H1 (cell line): ENCODE results near the gene EEF2K. TPM values are rescaled to one million over a fixed set of nuclear protein-coding genes. Genes with fewer than 3 reads are reported as not detected.

Experiments
- CTCF ChIA-PET: fragments of 300-600 bp; sonication (Branson Sonifier 250); formaldehyde crosslinking; loops from one replicate; lab custom pipeline; 2021; ENCODE audit not compliant: partially characterized antibody; lab: Charles Lee
- POLR2A ChIA-PET: fragments of 300-600 bp; sonication (Branson Sonifier 250); formaldehyde crosslinking; loops from one replicate; lab custom pipeline; 2021; ENCODE audit warnings: inconsistent platforms; ENCODE audit not compliant: partially characterized antibody; lab: Charles Lee
- DNase-seq, 2 experiments: peaks; one replicate each; pipeline versions ENCODE4 v3.0.0 to v3.0.0-alpha.2; 2010 to 2022; ENCODE audit warnings: low spot score in 2 of 2, low read depth in 1 of 2, mixed read lengths in 1 of 2
- FAIRE-seq: peaks from 2 replicates; lab custom pipeline; 2011; peaks lifted over from hg19 to GRCh38; lab: Jason Lieb, UNC
- H2AFZ ChIP-seq: 2 replicates; pipeline ENCODE4 v1.8.1; 2012; ENCODE audit warnings: low read length, inconsistent platforms
- H2AK5ac ChIP-seq: 2 replicates; pipeline ENCODE4 v1.6.1; 2013; ENCODE audit warnings: low read depth, low read length
- H2BK120ac ChIP-seq: replicated peaks from 2 replicates; pipeline ENCODE3; 2013; ENCODE audit warnings: low read depth, low read length, inconsistent platforms
- H2BK12ac ChIP-seq: 2 replicates; pipeline ENCODE4 v1.6.1; 2013; ENCODE audit warnings: low read depth, low read length
- H2BK15ac ChIP-seq: 2 replicates; pipeline ENCODE4 v1.6.1; 2013; ENCODE audit warnings: low read length
- H2BK20ac ChIP-seq: 2 replicates; pipeline ENCODE4 v1.6.1; 2013; ENCODE audit warnings: low read length
- H2BK5ac ChIP-seq: 2 replicates; pipeline ENCODE4 v1.6.1; 2013; ENCODE audit warnings: low read depth, low read length
- H3K14ac ChIP-seq: 2 replicates; pipeline ENCODE4 v1.6.1; 2013; ENCODE audit warnings: inconsistent platforms; ENCODE audit not compliant: insufficient read length
- H3K18ac ChIP-seq: 2 replicates; pipeline ENCODE4 v1.6.1; 2013; ENCODE audit warnings: low read length; ENCODE audit errors: extremely low read depth
- H3K23ac ChIP-seq: 2 replicates; pipeline ENCODE4 v1.6.1; 2013; ENCODE audit warnings: inconsistent platforms; ENCODE audit not compliant: insufficient read length
- H3K23me2 ChIP-seq: 2 replicates; pipeline ENCODE4 v1.6.1; 2013; ENCODE audit warnings: low read depth, low read length
- H3K27ac ChIP-seq: 2 replicates; pipeline ENCODE4 v1.6.1; 2011; ENCODE audit warnings: low read depth, low read length, inconsistent platforms
- H3K27me3 ChIP-seq, 4 experiments: replicated peaks in 1 of 4; 1 replicate in 1 of 4; 2 replicates in 3 of 4; pipeline versions ENCODE4 v1.6.1 to v1.8.1; 2011 to 2013; ENCODE audit warnings: low read length in 3 of 4, mild to moderate bottlenecking in 3 of 4, inconsistent platforms in 2 of 4, mixed read lengths in 2 of 4, moderate library complexity in 1 of 4; ENCODE audit not compliant: control insufficient read depth in 3 of 4, insufficient read depth in 3 of 4; ENCODE audit errors: extremely low read depth in 1 of 4
- H3K36me3 ChIP-seq, 4 experiments: 2 replicates each; pipeline versions ENCODE4 v1.6.1 to v1.8.1; 2011 to 2013; ENCODE audit warnings: mild to moderate bottlenecking in 4 of 4, low read length in 3 of 4, moderate library complexity in 2 of 4, control low read depth in 1 of 4, inconsistent platforms in 1 of 4; ENCODE audit not compliant: insufficient read depth in 4 of 4, control insufficient read depth in 2 of 4
- H3K4ac ChIP-seq: replicated peaks from 2 replicates; pipeline ENCODE3; 2013; ENCODE audit warnings: low read length, low read depth, mixed read lengths, inconsistent platforms; ENCODE audit not compliant: insufficient read length
- H3K4me1 ChIP-seq, 4 experiments: replicated peaks in 1 of 4; 1 replicate in 1 of 4; 2 replicates in 3 of 4; pipeline versions ENCODE4 v1.6.1 to v1.8.1; 2011 to 2013; ENCODE audit warnings: low read length in 3 of 4, inconsistent platforms in 2 of 4, mixed read lengths in 1 of 4; ENCODE audit not compliant: insufficient read depth in 4 of 4, control insufficient read depth in 3 of 4
- H3K4me2 ChIP-seq, 2 experiments: 2 replicates each; pipeline versions ENCODE4 v1.6.1 to v1.8.1; 2011 to 2013; ENCODE audit warnings: low read depth in 2 of 2, low read length in 2 of 2, control low read depth in 1 of 2, inconsistent platforms in 1 of 2, mild to moderate bottlenecking in 1 of 2; ENCODE audit not compliant: insufficient read depth in 1 of 2
- H3K4me3 ChIP-seq, 4 experiments: fragments of 200-600, 300-600 bp in 1 of 4; sonication (generic), shearing (Covaris generic), sonication (Bioruptor Twin) in 1 of 4; 2 replicates each; pipeline versions ENCODE4 v1.5.1 to v1.8.1; 2011 to 2016; ENCODE audit warnings: low read length in 4 of 4, low read depth in 3 of 4, control low read depth in 2 of 4, inconsistent platforms in 2 of 4, mild to moderate bottlenecking in 2 of 4, mixed read lengths in 1 of 4, moderate library complexity in 1 of 4; ENCODE audit not compliant: insufficient read depth in 2 of 4; ENCODE audit errors: extremely low read depth in 1 of 4
- H3K56ac ChIP-seq: replicated peaks from 2 replicates; pipeline ENCODE3; 2013; ENCODE audit warnings: low read depth, mild to moderate bottlenecking, mixed read lengths, low read length, inconsistent platforms; ENCODE audit not compliant: insufficient read length
- H3K79me1 ChIP-seq: 2 replicates; pipeline ENCODE4 v1.6.1; 2013; ENCODE audit warnings: low read depth, low read length, control low read depth
- H3K79me2 ChIP-seq, 2 experiments: 2 replicates each; pipeline versions ENCODE4 v1.6.1 to v1.8.1; 2012 to 2013; ENCODE audit warnings: low read length in 2 of 2, mild to moderate bottlenecking in 2 of 2, inconsistent platforms in 1 of 2; ENCODE audit not compliant: insufficient read depth in 2 of 2, control insufficient read depth in 1 of 2
- H3K9ac ChIP-seq, 4 experiments: replicated peaks in 1 of 4; 1 replicate in 1 of 4; 2 replicates in 3 of 4; pipeline versions ENCODE4 v1.6.1 to v1.8.1; 2011 to 2013; ENCODE audit warnings: low read depth in 3 of 4, low read length in 3 of 4, control low read depth in 2 of 4, mild to moderate bottlenecking in 2 of 4, moderate library complexity in 2 of 4, inconsistent platforms in 1 of 4; ENCODE audit errors: extremely low read depth in 1 of 4
- H3K9me3 ChIP-seq, 2 experiments: 2 replicates each; pipeline versions ENCODE4 v1.6.1 to v1.8.1; 2012 to 2013; ENCODE audit warnings: mild to moderate bottlenecking in 2 of 2, moderate library complexity in 2 of 2, control low read depth in 1 of 2, inconsistent platforms in 1 of 2, low read depth in 1 of 2, low read length in 1 of 2, mixed read lengths in 1 of 2; ENCODE audit not compliant: insufficient read depth in 2 of 2
- H4K20me1 ChIP-seq, 2 experiments: replicated peaks in 1 of 2; 2 replicates each; pipeline versions ENCODE3 to v1.8.1; 2011 to 2013; ENCODE audit warnings: inconsistent platforms in 2 of 2, low read length in 2 of 2, mild to moderate bottlenecking in 1 of 2; ENCODE audit not compliant: insufficient read depth in 2 of 2, control insufficient read depth in 1 of 2
- H4K5ac ChIP-seq: 2 replicates; pipeline ENCODE4 v1.6.1; 2013; ENCODE audit warnings: low read length, low read depth, mixed read lengths, inconsistent platforms; ENCODE audit not compliant: insufficient read length
- H4K8ac ChIP-seq: 2 replicates; pipeline ENCODE4 v1.8.0; 2013; ENCODE audit warnings: mild to moderate bottlenecking, moderate library complexity, low read length, inconsistent platforms; ENCODE audit not compliant: insufficient read depth; ENCODE audit errors: extremely low read depth
- H4K91ac ChIP-seq: replicated peaks from 2 replicates; pipeline ENCODE3; 2013; ENCODE audit warnings: low read length, mixed read lengths, inconsistent platforms; ENCODE audit not compliant: insufficient read length
- BACH1 ChIP-seq: IDR thresholded peaks from 2 replicates; pipeline ENCODE4 v1.6.1; 2012; ENCODE audit warnings: low read length, improper control_type of control experiment
- EP300 ChIP-seq, 2 experiments: IDR thresholded peaks; 1 replicate in 1 of 2; 2 replicates in 1 of 2; pipeline ENCODE4 v1.6.1; 2011 to 2012; ENCODE audit warnings: low read depth in 2 of 2, low read length in 2 of 2, mild to moderate bottlenecking in 2 of 2, borderline replicate concordance in 1 of 2, inconsistent platforms in 1 of 2, moderate library complexity in 1 of 2
- EZH2 ChIP-seq: fragments of 200-600 bp; sonication (generic); IDR thresholded peaks from 2 replicates; pipeline ENCODE4 v1.7.1; 2012; ENCODE audit warnings: low read depth, mild to moderate bottlenecking, moderate library complexity, low read length, inconsistent platforms; ENCODE audit not compliant: severe bottlenecking
- GABPA ChIP-seq: IDR thresholded peaks from 2 replicates; pipeline ENCODE4 v1.6.1; 2011; ENCODE audit warnings: mild to moderate bottlenecking, low read length, moderate library complexity, borderline replicate concordance; ENCODE audit not compliant: insufficient read depth
- KDM4A ChIP-seq: IDR thresholded peaks from one replicate; pipeline ENCODE4 v1.7.1; 2012; ENCODE audit warnings: low read depth, mild to moderate bottlenecking, moderate library complexity, low read length, inconsistent platforms; ENCODE audit not compliant: severe bottlenecking
- KDM5A ChIP-seq: fragments of 200-600 bp; IDR thresholded peaks from 2 replicates; pipeline ENCODE4 v1.7.1; 2012; ENCODE audit warnings: mild to moderate bottlenecking, low read length, inconsistent platforms, mixed read lengths
- NANOG ChIP-seq: IDR thresholded peaks from 2 replicates; pipeline ENCODE4 v1.6.1; 2011; ENCODE audit warnings: low read length, low read depth, mild to moderate bottlenecking, inconsistent platforms; ENCODE audit not compliant: insufficient read depth, poor library complexity, severe bottlenecking
- PHF8 ChIP-seq: fragments of 200-600 bp; sonication (generic); conservative IDR thresholded peaks from 2 replicates; pipeline ENCODE4 v1.7.1; 2012; ENCODE audit warnings: low read depth, mild to moderate bottlenecking, inconsistent platforms, low read length, moderate library complexity
- RAD21 ChIP-seq, 2 experiments: IDR thresholded peaks in 1 of 2; conservative IDR thresholded peaks in 1 of 2; 2 replicates each; pipeline ENCODE4 v1.6.1; 2011; ENCODE audit warnings: low read depth in 2 of 2, low read length in 2 of 2, improper control_type of control experiment in 1 of 2, inconsistent platforms in 1 of 2, mild to moderate bottlenecking in 1 of 2, moderate library complexity in 1 of 2
- RXRA ChIP-seq: IDR thresholded peaks from 2 replicates; pipeline ENCODE4 v1.6.1; 2011; ENCODE audit warnings: low read depth, mild to moderate bottlenecking, low read length, moderate library complexity; ENCODE audit not compliant: insufficient read depth
- TBP ChIP-seq: IDR thresholded peaks from 2 replicates; pipeline ENCODE4 v1.6.1; 2011; ENCODE audit warnings: low read depth, low read length, improper control_type of control experiment
- ZNF274 ChIP-seq: IDR thresholded peaks from 2 replicates; pipeline ENCODE4 v1.7.0; 2012; ENCODE audit warnings: low read length, borderline replicate concordance; ENCODE audit errors: extremely low read depth
- WGBS, 2 experiments: shearing (Covaris generic) in 1 of 2; methylation state at CpG; one replicate each; pipeline versions ENCODE4 v1.1.6 to v1.1.7; 2013 to 2015; ENCODE audit warnings: low lambda C conversion rate in 2 of 2, mixed read lengths in 2 of 2, inconsistent platforms in 1 of 2, low coverage in 1 of 2, missing lambda C conversion rate in 1 of 2; ENCODE audit not compliant: insufficient replicate concordance in 2 of 2, insufficient coverage in 1 of 2, insufficient read length in 1 of 2; ENCODE audit errors: extremely low coverage in 1 of 2, missing lambda C conversion rate in 1 of 2; 5-methylcytosine and 5-hydroxymethylcytosine counted together
- polyA plus RNA-seq, 7 experiments: library from polyadenylated mRNA; depleted of rRNA in 3 of 7; stranded (reverse) in 5 of 7; unstranded in 2 of 7; fragments of >200 nt in 5 of 7; fragments of 200-250 nt in 2 of 7; gene quantifications; 1 replicate in 5 of 7; 2 replicates in 1 of 7; 4 replicates in 1 of 7; pipeline versions ENCODE4 v1.2.1 to v1.2.3, GENCODE V29; 2011 to 2013; ENCODE audit warnings: missing spikeins in 2 of 7, mixed read lengths in 2 of 7
- total RNA-seq: library from RNA; stranded (reverse); fragmentation: NEBNext Ultra II Directional; extraction: Animal tissue kit (Norgen Biotek cat#: 25700); gene quantifications from 2 replicates; pipeline ENCODE4 v1.2.1, GENCODE V29; 2021

Gene EEF2K
- total and polyA plus RNA-seq, 2 of the 8 experiments (the other 6 are each of a cell fraction or from before 2014, with no cell fraction given) = 14.9 to 30.2 TPM

GRCh38 chr16:22240023-22240710 is 34.1 kb downstream of the EEF2K start:
- Histone ChIP-seq H4K5ac (no peak overlapping the region), H4K8ac (no peak overlapping the region), H2BK15ac (no peak overlapping the region), H3K4me3 (no peak overlapping the region), H3K23me2 (no peaks in the 10 kb centered on the region), H2BK120ac (no peak overlapping the region), H3K4me1 (no peaks in the 10 kb centered on the region), H3K79me1 (no peaks in the 10 kb centered on the region), H3K18ac (no peak overlapping the region), H2AFZ (no peak overlapping the region), H3K14ac (no peak overlapping the region), H4K91ac (no peak overlapping the region), H3K36me3 (no peaks in the 10 kb centered on the region), H2BK12ac (no peak overlapping the region), H3K4me2 (no peak overlapping the region), H3K56ac (no peak overlapping the region), H4K20me1 (no peaks in the 10 kb centered on the region), H3K9ac (no peak overlapping the region), H3K79me2 (no peaks in the 10 kb centered on the region), H3K27ac (no peak overlapping the region), H3K4ac (no peak overlapping the region), H2BK5ac (no peak overlapping the region), H3K27me3 (no peaks in the 10 kb centered on the region), H2BK20ac (no peak overlapping the region), H3K9me3 (no peaks in the 10 kb centered on the region), H3K23ac (no peak overlapping the region), H2AK5ac (no peak overlapping the region)
- FAIRE-seq (no peak), DNase-seq (no peak)
- CTCF ChIA-PET = interaction anchor here (1.9 to 2.0 kb wide), 2 partner anchors 15 to 33 kb away, joined by 6 to 8 read pairs; no protein-coding TSS in a partner anchor
- POLR2A ChIA-PET = interaction anchor here (0.6 to 1.3 kb wide), 2 partner anchors 12 to 16 kb away, joined by 3 read pairs; no protein-coding TSS in a partner anchor
- 97% methylated on average over 1 of the region's 3 CpGs; no CpG with 5 or more reads in 1 of the 2 experiments for WGBS, 2 experiments
- no peak for TF ChIP-seq RAD21 (IDR thresholded peaks at IDR 0.05 in 1 of 2, conservative IDR thresholded peaks at IDR 0.05 in 1 of 2; ENCODE audit: low read depth in 2 of 2, low read length in 2 of 2)
- TF ChIP-seq TBP = no peak
- no peak for TF ChIP-seq PHF8
- TF ChIP-seq KDM4A = no peak
- no peak for TF ChIP-seq BACH1
- TF ChIP-seq ZNF274 = no peak
- TF ChIP-seq GABPA = no peak
- TF ChIP-seq EZH2 = no peak
- TF ChIP-seq EP300 (IDR thresholded peaks at IDR 0.05; ENCODE audit: borderline replicate concordance in 1 of 2, low read depth in 2 of 2, low read length in 2 of 2) = no peak
- no peak for TF ChIP-seq KDM5A
- no peak for TF ChIP-seq NANOG
- no peak for TF ChIP-seq RXRA
